HepG2 (cell line): ENCODE data around the gene WWTR1. TPM values are rescaled to one million over a fixed set of nuclear protein-coding genes. Genes with fewer than 3 reads are reported as not detected.
A peak's percentile ranks its signal among the peaks of the same experiment; 100 is the strongest.

Experiments
- ATAC-seq: fragments of 200-7000 bp; cut with Tn5 transposase; 3 replicates; pipeline ENCODE4 v1.9.1; 2020; ENCODE audit warnings: mild to moderate bottlenecking, moderate library complexity
- BruUV-seq: library from RNA; stranded (reverse); fragments of 400-500 nt; replicated peaks from 2 replicates; lab custom pipeline; 2021; lab: Mats Ljungman, UMichigan
- CTCF ChIA-PET: fragments of 300-600 bp; formaldehyde crosslinking; extraction: SDS; loops from one replicate; lab custom pipeline; 2021; ENCODE audit warnings: low total read pairs, inconsistent platforms, low intra/inter-chr PET ratio; lab: Yijun Ruan, JAX
- POLR2A ChIA-PET: fragments of 350-600 bp; sonication (Branson Sonifier 250); formaldehyde crosslinking; loops from one replicate; lab custom pipeline; 2020; ENCODE audit warnings: antibody characterized with exemption, inconsistent platforms; lab: Yijun Ruan, JAX
- DNase-seq: peaks from one replicate; pipeline ENCODE4 v3.0.0-alpha.2; 2015; ENCODE audit warnings: low spot score
- FAIRE-seq: peaks from 3 replicates; lab custom pipeline; 2011; peaks lifted over from hg19 to GRCh38; lab: Jason Lieb, UNC
- H2AFZ ChIP-seq: one replicate; pipeline ENCODE4 v1.6.1; 2011; ENCODE audit warnings: low read length, inconsistent platforms
- H3K27ac ChIP-seq: fragments of 300-600 bp; 3 replicates; pipeline ENCODE4 v1.8.0; 2011; ENCODE audit warnings: mixed run types, mild to moderate bottlenecking, mixed read lengths, low read length, inconsistent platforms; ENCODE audit not compliant: insufficient read depth; ENCODE audit errors: extremely low read length
- H3K27me3 ChIP-seq, 2 experiments: fragments of 200-600 bp in 1 of 2; 2 replicates in 1 of 2; 3 replicates in 1 of 2; pipeline versions ENCODE4 v1.6.0 to v1.8.0; 2011; ENCODE audit warnings: low read length in 2 of 2, mild to moderate bottlenecking in 2 of 2, moderate library complexity in 2 of 2, inconsistent platforms in 1 of 2; ENCODE audit not compliant: insufficient read depth in 2 of 2, control insufficient read depth in 1 of 2
- H3K36me3 ChIP-seq, 2 experiments: fragments of 200-600 bp in 1 of 2; replicated peaks in 1 of 2; 2 replicates in 1 of 2; 3 replicates in 1 of 2; pipeline versions ENCODE4 v1.5.1 to v1.8.0; 2011; ENCODE audit warnings: low read length in 2 of 2, inconsistent platforms in 1 of 2; ENCODE audit not compliant: insufficient read depth in 2 of 2, control insufficient read depth in 1 of 2
- H3K4me1 ChIP-seq: 2 replicates; pipeline ENCODE4 v1.5.1; 2012; ENCODE audit warnings: low read length, inconsistent platforms; ENCODE audit not compliant: insufficient read depth
- H3K4me2 ChIP-seq: 2 replicates; pipeline ENCODE4 v1.6.0; 2011; ENCODE audit warnings: low read depth, low read length, inconsistent platforms
- H3K4me3 ChIP-seq, 3 experiments: fragments of 200-600 bp in 1 of 3; sonication (generic), shearing (Covaris generic) in 1 of 3; replicated peaks in 1 of 3; 2 replicates each; pipeline ENCODE4 v1.5.1; 2011 to 2016; ENCODE audit warnings: low read length in 3 of 3, inconsistent platforms in 2 of 3, low read depth in 2 of 3, mild to moderate bottlenecking in 2 of 3, control low read depth in 1 of 3, mixed read lengths in 1 of 3; ENCODE audit not compliant: insufficient read depth in 1 of 3
- H3K79me2 ChIP-seq: one replicate; pipeline ENCODE4 v1.6.1; 2011; ENCODE audit warnings: low read length, inconsistent platforms; ENCODE audit not compliant: insufficient read depth
- H3K9ac ChIP-seq: 2 replicates; pipeline ENCODE4 v1.6.0; 2011; ENCODE audit warnings: mild to moderate bottlenecking, low read depth, low read length, inconsistent platforms; ENCODE audit not compliant: insufficient read depth
- H3K9me3 ChIP-seq: 2 replicates; pipeline ENCODE4 v1.5.1; 2012; ENCODE audit warnings: mild to moderate bottlenecking, low read length
- H4K20me1 ChIP-seq: 2 replicates; pipeline ENCODE4 v1.6.0; 2011; ENCODE audit warnings: inconsistent platforms, mild to moderate bottlenecking, low read length, moderate library complexity; ENCODE audit not compliant: insufficient read depth
- ARID2 ChIP-seq: sonication (generic); formaldehyde crosslinking; IDR thresholded peaks from 2 replicates; pipeline ENCODE4 v1.8.1; 2022; ENCODE audit warnings: mild to moderate bottlenecking, missing genetic modification reagents, borderline replicate concordance
- CEBPB ChIP-seq: IDR thresholded peaks from 2 replicates; pipeline ENCODE4 v1.6.1; 2011; ENCODE audit warnings: low read depth, low read length, improper control_type of control experiment, borderline replicate concordance
- CREM ChIP-seq, 2 experiments: sonication (generic) in 1 of 2; formaldehyde crosslinking in 1 of 2; IDR thresholded peaks; 2 replicates each; pipeline versions ENCODE4 v1.4.0 to v1.6.1; 2016 to 2020; ENCODE audit warnings: antibody characterized with exemption in 1 of 2, mild to moderate bottlenecking in 1 of 2, missing genetic modification reagents in 1 of 2
- POLR2AphosphoS2 ChIP-seq: IDR thresholded peaks from 2 replicates; pipeline ENCODE4 v1.6.1; 2011; ENCODE audit warnings: low read depth, low read length, improper control_type of control experiment
- REPIN1 ChIP-seq: sonication (generic); formaldehyde crosslinking; IDR thresholded peaks from 2 replicates; pipeline ENCODE4 v1.8.0; 2022; ENCODE audit warnings: missing genetic modification reagents, low read depth, mild to moderate bottlenecking, borderline replicate concordance
- ZBTB3 ChIP-seq: sonication (generic); formaldehyde crosslinking; IDR thresholded peaks from 2 replicates; pipeline ENCODE4 v1.4.0; 2020; ENCODE audit warnings: low read depth, mild to moderate bottlenecking, moderate library complexity, missing genetic modification reagents, borderline replicate concordance
- ZNF263 ChIP-seq: sonication (generic); formaldehyde crosslinking; IDR thresholded peaks from 2 replicates; pipeline ENCODE4 v1.4.0; 2020; ENCODE audit warnings: missing genetic modification reagents
- ZNF781 ChIP-seq: sonication (generic); formaldehyde crosslinking; IDR thresholded peaks from 2 replicates; pipeline ENCODE4 v1.5.1; 2020; ENCODE audit warnings: borderline replicate concordance, mild to moderate bottlenecking, missing genetic modification reagents; ENCODE audit errors: not compliant biosample characterization
- WGBS: methylation state at CpG from one replicate; pipeline ENCODE4 v1.1.6; 2017; ENCODE audit warnings: low lambda C conversion rate; 5-methylcytosine and 5-hydroxymethylcytosine counted together
- in situ Hi-C: cut with HindIII; loops from 2 replicates; pipeline ENCODE4 v1.10.0; 2017; ENCODE audit warnings: low pct_unique_long_range_greater_than_20kb; ENCODE audit not compliant: extremely low pct_ligation_motif_present
- intact Hi-C: fragments of 100-400 bp; cut with micrococcal nuclease; formaldehyde crosslinking; loops from one replicate; pipeline ENCODE4 v1.10.0; 2022; ENCODE audit not compliant: unreplicated experiment
- polyA plus RNA-seq, 8 experiments: library from polyadenylated mRNA; depleted of rRNA in 3 of 8; stranded (reverse) in 7 of 8; unstranded in 1 of 8; fragments of >200 nt; fragmentation: Illumina TruSeq in 4 of 8; extraction: Trizol in 4 of 8; gene quantifications; 2 replicates each; pipeline versions ENCODE4 v1.2.1 to v1.2.3, GENCODE V29; 2011 to 2016; ENCODE audit warnings: low read depth in 4 of 8, missing spikeins in 1 of 8, mixed read lengths in 1 of 8; ENCODE audit not compliant: insufficient read depth in 1 of 8
- total RNA-seq, 5 experiments: library from RNA; depleted of rRNA; stranded (reverse); fragments of >200 nt; fragmentation: Illumina TruSeq; extraction: Trizol; gene quantifications; 2 replicates each; pipeline ENCODE4 v1.2.3, GENCODE V29; 2016; ENCODE audit warnings: low read depth in 1 of 5
- TF ChIP-seq, protein P1 (sequence below): sonication (generic); formaldehyde crosslinking; IDR thresholded peaks from 2 replicates; pipeline ENCODE4 v1.5.1; 2020; ENCODE audit warnings: mild to moderate bottlenecking, missing genetic modification reagents
- TF ChIP-seq, protein P2 (sequence below): IDR thresholded peaks from 2 replicates; pipeline ENCODE4 v1.6.1; 2016; ENCODE audit warnings: mild to moderate bottlenecking

The WWTR1 gene
- total and polyA plus RNA-seq, 2 of the 13 experiments (the other 11 are each of a cell fraction or from before 2014, with no cell fraction given): 19.7 to 139 TPM

DNA sequence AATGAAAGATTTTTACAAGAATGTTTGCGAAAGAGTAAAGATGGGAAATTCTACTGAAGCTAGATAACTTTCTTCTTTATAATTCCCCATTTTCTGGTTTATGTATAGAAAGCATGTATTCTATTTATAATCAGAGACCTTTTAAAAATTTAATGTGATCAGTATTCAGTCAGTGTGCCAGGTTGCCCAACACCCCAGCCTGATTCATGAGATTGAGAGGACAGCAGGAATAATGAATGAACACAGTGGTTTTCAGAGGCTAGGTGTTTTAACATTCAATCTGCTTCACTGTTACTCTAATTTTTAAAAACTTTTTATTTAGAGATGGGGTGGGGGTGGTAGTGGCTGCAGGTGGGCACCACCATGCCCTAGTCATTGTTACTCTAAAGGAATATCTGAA lies 4.7 kb downstream of the WWTR1 start:
- H3K9me3 ChIP-seq: no peaks in the 10 kb centered on the region

DNA sequence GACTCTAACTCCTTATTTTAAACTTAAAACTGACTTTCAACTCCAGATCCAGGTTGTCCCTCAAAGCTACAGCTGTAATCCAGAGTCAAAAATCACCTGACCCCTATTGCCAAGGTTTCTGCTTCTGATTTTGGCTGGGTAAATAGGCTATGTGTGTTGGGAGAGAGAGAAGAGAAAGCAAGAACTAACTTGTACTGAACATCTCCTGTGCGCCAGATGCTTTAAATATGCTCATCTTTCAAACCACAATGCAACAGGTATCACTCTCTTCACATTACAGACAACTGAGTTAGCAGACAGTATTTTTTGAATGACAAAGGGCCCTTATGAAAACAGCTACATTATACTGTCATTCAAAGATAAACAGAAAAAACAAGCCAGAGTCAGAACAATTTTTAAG lies 7.0 kb downstream of the WWTR1 start:
- ATAC-seq (no peak), DNase-seq (no peak), FAIRE-seq (peak; percentile 21)
- Histone ChIP-seq H3K9ac (no peak overlapping the region; the same call in 1 of the 2 replicates), H3K4me3 (peak overlapping the region in 2 of 3 experiments; percentile 15 to 30; a peak in 3 of 6 replicates), H3K27ac (no peak overlapping the region), H3K9me3 (no peaks in the 10 kb centered on the region), H3K79me2 (peaks cover 90% of the 10 kb centered on the region), H3K36me3 (peaks cover 21 to 63% of the 10 kb centered on the region in 2 experiments), H3K4me1 (peaks cover 87% of the 10 kb centered on the region), H4K20me1 (peaks cover 74% of the 10 kb centered on the region), H2AFZ (no peak overlapping the region), H3K27me3 (no peaks in the 10 kb centered on the region), H3K4me2 (peak overlapping the region; percentile 68)
- intact Hi-C loops: no loop called here
- in situ Hi-C loops: no loop called here
- BruUV-seq: no TSS peak
- 100% methylated on average over 1 of the region's 1 CpG for WGBS
- ChIA-PET POLR2A (interaction anchor here (1.5 kb wide), 1 partner anchor 9 kb away, joined by 3 read pairs; no protein-coding TSS in a partner anchor), CTCF (no interaction called here)
- TF ChIP-seq, protein P1, sequence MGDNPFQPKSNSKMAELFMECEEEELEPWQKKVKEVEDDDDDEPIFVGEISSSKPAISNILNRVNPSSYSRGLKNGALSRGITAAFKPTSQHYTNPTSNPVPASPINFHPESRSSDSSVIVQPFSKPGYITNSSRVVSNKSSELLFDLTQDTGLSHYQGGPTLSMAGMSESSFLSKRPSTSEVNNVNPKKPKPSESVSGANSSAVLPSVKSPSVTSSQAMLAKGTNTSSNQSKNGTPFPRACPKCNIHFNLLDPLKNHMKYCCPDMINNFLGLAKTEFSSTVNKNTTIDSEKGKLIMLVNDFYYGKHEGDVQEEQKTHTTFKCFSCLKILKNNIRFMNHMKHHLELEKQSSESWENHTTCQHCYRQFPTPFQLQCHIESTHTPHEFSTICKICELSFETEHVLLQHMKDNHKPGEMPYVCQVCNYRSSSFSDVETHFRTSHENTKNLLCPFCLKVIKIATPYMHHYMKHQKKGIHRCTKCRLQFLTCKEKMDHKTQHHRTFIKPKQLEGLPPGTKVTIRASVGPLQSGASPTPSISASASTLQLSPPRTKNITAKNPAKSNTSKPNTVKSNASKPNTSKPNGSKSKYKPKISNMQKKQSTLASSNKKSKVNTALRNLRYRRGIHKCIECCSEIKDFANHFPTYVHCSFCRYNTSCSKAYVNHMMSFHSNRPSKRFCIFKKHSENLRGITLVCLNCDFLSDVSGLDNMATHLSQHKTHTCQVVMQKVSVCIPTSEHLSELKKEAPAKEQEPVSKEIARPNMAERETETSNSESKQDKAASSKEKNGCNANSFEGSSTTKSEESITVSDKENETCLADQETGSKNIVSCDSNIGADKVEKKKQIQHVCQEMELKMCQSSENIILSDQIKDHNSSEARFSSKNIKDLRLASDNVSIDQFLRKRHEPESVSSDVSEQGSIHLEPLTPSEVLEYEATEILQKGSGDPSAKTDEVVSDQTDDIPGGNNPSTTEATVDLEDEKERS: 0 out of 2 replicates have a peak, but pooled peaks have one; percentile 61
- TF ChIP-seq POLR2AphosphoS2: no peak

More for the DNA sequence above, 4.7 kb downstream of the WWTR1 start:
- CTCF ChIA-PET: no interaction called here
- WGBS: 97% methylated on average over 1 of the region's 1 CpG
- FAIRE-seq: no peak
- H4K20me1 ChIP-seq: peaks cover 58% of the 10 kb centered on the region
- intact Hi-C loops: no loop called here
- BruUV-seq: no TSS peak
- H3K27ac ChIP-seq: peak overlapping the region; percentile 63
- POLR2A ChIA-PET: interaction anchor here (1.0 to 2.5 kb wide), 4 partner anchors 9 to 43 kb away, joined by 3 to 14 read pairs (median 3); no protein-coding TSS in a partner anchor
- no peaks in the 10 kb centered on the region; a peak in 1 of 5 replicates for H3K27me3 ChIP-seq
- H2AFZ ChIP-seq: no peak overlapping the region
- DNase-seq: no peak
- H3K4me2 ChIP-seq: peak overlapping the region; percentile 85
- no peak overlapping the region; the same call in 1 of the 2 replicates for H3K9ac ChIP-seq
- TF ChIP-seq ZNF781 (CRISPR knock-in tag): no peak
- TF ChIP-seq, protein P2, sequence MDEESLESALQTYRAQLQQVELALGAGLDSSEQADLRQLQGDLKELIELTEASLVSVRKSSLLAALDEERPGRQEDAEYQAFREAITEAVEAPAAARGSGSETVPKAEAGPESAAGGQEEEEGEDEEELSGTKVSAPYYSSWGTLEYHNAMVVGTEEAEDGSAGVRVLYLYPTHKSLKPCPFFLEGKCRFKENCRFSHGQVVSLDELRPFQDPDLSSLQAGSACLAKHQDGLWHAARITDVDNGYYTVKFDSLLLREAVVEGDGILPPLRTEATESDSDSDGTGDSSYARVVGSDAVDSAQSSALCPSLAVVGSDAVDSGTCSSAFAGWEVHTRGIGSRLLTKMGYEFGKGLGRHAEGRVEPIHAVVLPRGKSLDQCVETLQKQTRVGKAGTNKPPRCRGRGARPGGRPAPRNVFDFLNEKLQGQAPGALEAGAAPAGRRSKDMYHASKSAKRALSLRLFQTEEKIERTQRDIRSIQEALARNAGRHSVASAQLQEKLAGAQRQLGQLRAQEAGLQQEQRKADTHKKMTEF: peak; percentile 2; the same call in 1 of the 2 replicates
- no peak for TF ChIP-seq ZNF263 (CRISPR knock-in tag)
- TF ChIP-seq CEBPB: peak; percentile 31; the same call in 1 of the 2 replicates
- no peak for TF ChIP-seq ZBTB3 (CRISPR knock-in tag)
- no peak for TF ChIP-seq REPIN1 (CRISPR knock-in tag)
- TF ChIP-seq ARID2 (CRISPR knock-in tag): no peak
- TF ChIP-seq CREM (IDR thresholded peaks at IDR 0.05): no peak
- TF ChIP-seq CREM (CRISPR knock-in tag; IDR thresholded peaks at IDR 0.05): no peak
- in situ Hi-C loops: no loop called here
- peaks cover 13 to 45% of the 10 kb centered on the region in 2 experiments for H3K36me3 ChIP-seq
- peaks cover 87% of the 10 kb centered on the region for H3K79me2 ChIP-seq
- H3K4me3 ChIP-seq: peak overlapping the region; percentile 51 to 94 (median 92); a peak in 5 of 6 replicates
- no peak for ATAC-seq
- peaks cover 66% of the 10 kb centered on the region for H3K4me1 ChIP-seq
